Liver (tissue), 9 donors: ENCODE results near the gene DUS1L. TPM values are rescaled to one million over a fixed set of nuclear protein-coding genes. Genes with fewer than 3 reads are reported as not detected.
"Not testable (repeated sequence)": the region's sequence is repeated elsewhere in the genome, so short reads cannot be mapped to it uniquely, and the experiment has no call there.

Source experiments
- DNase-seq: peaks from one replicate; pipeline ENCODE4 v3.0.0-alpha.2; 2017; ENCODE audit warnings: low spot score
- H3K27ac ChIP-seq, 2 donors: one replicate each; pipeline ENCODE4 v1.7.0; 2013; ENCODE audit warnings: inconsistent platforms in 2 of 2, low read length in 2 of 2, control low read depth in 1 of 2, low read depth in 1 of 2, mild to moderate bottlenecking in 1 of 2
- H3K27me3 ChIP-seq, 4 donors: one replicate each; pipeline versions ENCODE4 v1.6.1 to v1.7.0; 2013; ENCODE audit warnings: low read length in 3 of 4, inconsistent platforms in 1 of 4, mild to moderate bottlenecking in 1 of 4, moderate library complexity in 1 of 4; ENCODE audit not compliant: control insufficient read depth in 4 of 4, insufficient read depth in 4 of 4
- H3K36me3 ChIP-seq, 4 donors: one replicate each; pipeline versions ENCODE4 v1.6.1 to v1.7.0; 2013; ENCODE audit warnings: low read length in 3 of 4, mild to moderate bottlenecking in 3 of 4, low read depth in 1 of 4, moderate library complexity in 1 of 4; ENCODE audit not compliant: control insufficient read depth in 4 of 4, insufficient read depth in 3 of 4
- H3K4me1 ChIP-seq, 4 donors: one replicate each; pipeline versions ENCODE4 v1.6.1 to v1.7.0; 2013; ENCODE audit warnings: low read length in 3 of 4, mild to moderate bottlenecking in 3 of 4, moderate library complexity in 1 of 4; ENCODE audit not compliant: control insufficient read depth in 4 of 4, insufficient read depth in 4 of 4
- H3K4me3 ChIP-seq, 3 donors: one replicate each; pipeline versions ENCODE4 v1.6.1 to v1.7.0; 2013; ENCODE audit warnings: low read length in 3 of 3, control low read depth in 1 of 3, low read depth in 1 of 3, mild to moderate bottlenecking in 1 of 3
- H3K9ac ChIP-seq, 2 donors: one replicate each; pipeline ENCODE4 v1.7.0; 2013; ENCODE audit warnings: low read length in 2 of 2, mild to moderate bottlenecking in 2 of 2, moderate library complexity in 2 of 2, control low read depth in 1 of 2, low read depth in 1 of 2
- H3K9me3 ChIP-seq, 4 donors: one replicate each; pipeline versions ENCODE4 v1.6.1 to v1.7.0; 2013; ENCODE audit warnings: low read length in 3 of 4; ENCODE audit not compliant: control insufficient read depth in 4 of 4
- ATF3 ChIP-seq: IDR thresholded peaks from 2 replicates; pipeline ENCODE4 v1.6.1; 2016; ENCODE audit warnings: antibody characterized with exemption
- CTCF ChIP-seq: fragments of 150-350 bp; IDR thresholded peaks from 2 replicates; pipeline ENCODE4 v1.5.1; 2017; ENCODE audit warnings: improper control_type of control experiment, low read depth, low read length; ENCODE audit not compliant: missing input control
- EGR1 ChIP-seq, 2 donors: IDR thresholded peaks; 2 replicates each; pipeline ENCODE4 v1.6.1; 2016 to 2018; ENCODE audit warnings: antibody characterized with exemption in 2 of 2, low read depth in 2 of 2
- FOXA1 ChIP-seq: IDR thresholded peaks from 2 replicates; pipeline ENCODE4 v1.6.1; 2016; ENCODE audit warnings: antibody characterized with exemption
- FOXA2 ChIP-seq: IDR thresholded peaks from 2 replicates; pipeline ENCODE4 v1.6.1; 2016; ENCODE audit warnings: antibody characterized with exemption
- GABPA ChIP-seq, 2 donors: IDR thresholded peaks in 1 of 2; conservative IDR thresholded peaks in 1 of 2; 2 replicates each; pipeline ENCODE4 v1.6.1; 2016; ENCODE audit warnings: antibody characterized with exemption in 2 of 2, mild to moderate bottlenecking in 1 of 2, moderate library complexity in 1 of 2
- HNF4A ChIP-seq, 2 donors: conservative IDR thresholded peaks; 2 replicates each; pipeline ENCODE4 v1.6.1; 2016; ENCODE audit warnings: antibody characterized with exemption in 2 of 2, mild to moderate bottlenecking in 2 of 2
- HNF4G ChIP-seq: IDR thresholded peaks from 2 replicates; pipeline ENCODE4 v1.6.1; 2016; ENCODE audit warnings: antibody characterized with exemption
- JUND ChIP-seq, 2 donors: IDR thresholded peaks; 2 replicates each; pipeline ENCODE4 v1.6.1; 2016; ENCODE audit warnings: antibody characterized with exemption in 2 of 2
- MAX ChIP-seq: IDR thresholded peaks from 2 replicates; pipeline ENCODE4 v1.6.1; 2016; ENCODE audit warnings: antibody characterized with exemption
- NR2F2 ChIP-seq: IDR thresholded peaks from 2 replicates; pipeline ENCODE4 v1.6.1; 2016; ENCODE audit warnings: antibody characterized with exemption
- RAD21 ChIP-seq, 2 donors: IDR thresholded peaks; 2 replicates each; pipeline ENCODE4 v1.6.1; 2016; ENCODE audit warnings: antibody characterized with exemption in 2 of 2, mild to moderate bottlenecking in 2 of 2
- REST ChIP-seq: IDR thresholded peaks from 2 replicates; pipeline ENCODE4 v1.6.1; 2016; ENCODE audit warnings: antibody characterized with exemption, mild to moderate bottlenecking
- RXRA ChIP-seq, 2 donors: IDR thresholded peaks; 2 replicates each; pipeline ENCODE4 v1.6.1; 2017 to 2018; ENCODE audit warnings: antibody characterized with exemption in 2 of 2, mild to moderate bottlenecking in 1 of 2
- SP1 ChIP-seq: IDR thresholded peaks from 2 replicates; pipeline ENCODE4 v1.6.1; 2018; ENCODE audit warnings: antibody characterized with exemption, mild to moderate bottlenecking
- TAF1 ChIP-seq: conservative IDR thresholded peaks from 2 replicates; pipeline ENCODE4 v1.6.1; 2016; ENCODE audit warnings: antibody characterized with exemption, mild to moderate bottlenecking
- YY1 ChIP-seq: IDR thresholded peaks from 2 replicates; pipeline ENCODE4 v1.6.1; 2016; ENCODE audit warnings: antibody characterized with exemption, mild to moderate bottlenecking
- ZBTB33 ChIP-seq: IDR thresholded peaks from 2 replicates; pipeline ENCODE4 v1.6.1; 2016; ENCODE audit warnings: antibody characterized with exemption
- WGBS: extraction: QIAGEN DNeasy Blood & Tissue Kit; methylation state at CpG from one replicate; pipeline ENCODE4 v1.1.7; 2013; 5-methylcytosine and 5-hydroxymethylcytosine counted together
- polyA plus RNA-seq, 2 donors: library from polyadenylated mRNA; stranded (reverse) in 1 of 2; unstranded in 1 of 2; fragments of 200-250 nt in 1 of 2; fragments of >200 nt in 1 of 2; fragmentation: Nextera tagmentation in 1 of 2; extraction: Ambion mirVana in 1 of 2; gene quantifications; one replicate each; pipeline versions ENCODE4 v1.2.1 to v1.2.3, GENCODE V29; 2013 to 2015
- total RNA-seq, 2 donors: library from RNA; depleted of rRNA; stranded (reverse); fragments of >200 nt; gene quantifications; one replicate each; pipeline ENCODE4 v1.2.3, GENCODE V29; 2014
- donor health status: healthy.
- donor health status: healthy.
- donor health status: healthy.
- donor health status: healthy.
- donor health status: healthy.

Gene DUS1L
- total and polyA plus RNA-seq, 4 donors = 40.6 to 74.7 (median 53.3) TPM

GRCh38 chr17:82041144-82041814 lies 24.3 kb downstream of the DUS1L start:
- no peak overlapping the region for H3K4me3 ChIP-seq
- no peaks in the 10 kb centered on the region for H3K36me3 ChIP-seq
- H3K4me1 ChIP-seq = peaks cover 10 to 48% (median 27%) of the 10 kb centered on the region in 4 donors
- H3K27ac ChIP-seq = peak overlapping the region; percentile 12 to 49
- DNase-seq = no peak
- 90% methylated on average over 17 of the region's 17 CpGs for WGBS
- H3K9ac ChIP-seq = peak overlapping the region in 1 of 2 donors; percentile 57
- no peaks in the 10 kb centered on the region for H3K9me3 ChIP-seq
- no peaks in the 10 kb centered on the region for H3K27me3 ChIP-seq
- TF ChIP-seq HNF4A (conservative IDR thresholded peaks at IDR 0.05) (no peak), YY1 (no peak), JUND (IDR thresholded peaks at IDR 0.05) (no peak)

- Histone ChIP-seq H3K9me3 (no peaks in the 10 kb centered on the region), H3K36me3 (peaks cover 0 to 5% (median 1%) of the 10 kb centered on the region in 4 donors), H3K9ac (no peak overlapping the region), H3K4me3 (no peak overlapping the region), H3K27ac (peak overlapping the region; percentile 78 to 84), H3K4me1 (peaks cover 16 to 56% (median 37%) of the 10 kb centered on the region in 4 donors), H3K27me3 (no peaks in the 10 kb centered on the region)
- no peak for DNase-seq
- WGBS = 43% methylated on average over 8 of the region's 8 CpGs
- TF ChIP-seq HNF4G (peak; percentile 85), TAF1 (no peak), GABPA (IDR thresholded peaks at IDR 0.05 in 1 of 2, conservative IDR thresholded peaks at IDR 0.05 in 1 of 2) (peak in 1 of 2 donors; percentile 66), NR2F2 (no peak), HNF4A (conservative IDR thresholded peaks at IDR 0.05) (peak; percentile 95), REST (peak; percentile 78), RAD21 (IDR thresholded peaks at IDR 0.05) (peak; percentile 1 to 22), MAX (peak; percentile 90), FOXA2 (peak; percentile 57), SP1 (peak; percentile 96), EGR1 (IDR thresholded peaks at IDR 0.05; ENCODE audit: low read depth in 2 of 2) (peak in 1 of 2 donors; percentile 94), YY1 (peak; percentile 82), CTCF (no peak), ATF3 (peak; percentile 72), FOXA1 (peak; percentile 85), JUND (IDR thresholded peaks at IDR 0.05) (peak; percentile 96 to 99), RXRA (IDR thresholded peaks at IDR 0.05) (peak; percentile 95 to 98), ZBTB33 (peak; percentile 82)
Measured at GRCh38 chr17:82039695-82040299, 25.8 kb downstream of the DUS1L start.

DNA sequence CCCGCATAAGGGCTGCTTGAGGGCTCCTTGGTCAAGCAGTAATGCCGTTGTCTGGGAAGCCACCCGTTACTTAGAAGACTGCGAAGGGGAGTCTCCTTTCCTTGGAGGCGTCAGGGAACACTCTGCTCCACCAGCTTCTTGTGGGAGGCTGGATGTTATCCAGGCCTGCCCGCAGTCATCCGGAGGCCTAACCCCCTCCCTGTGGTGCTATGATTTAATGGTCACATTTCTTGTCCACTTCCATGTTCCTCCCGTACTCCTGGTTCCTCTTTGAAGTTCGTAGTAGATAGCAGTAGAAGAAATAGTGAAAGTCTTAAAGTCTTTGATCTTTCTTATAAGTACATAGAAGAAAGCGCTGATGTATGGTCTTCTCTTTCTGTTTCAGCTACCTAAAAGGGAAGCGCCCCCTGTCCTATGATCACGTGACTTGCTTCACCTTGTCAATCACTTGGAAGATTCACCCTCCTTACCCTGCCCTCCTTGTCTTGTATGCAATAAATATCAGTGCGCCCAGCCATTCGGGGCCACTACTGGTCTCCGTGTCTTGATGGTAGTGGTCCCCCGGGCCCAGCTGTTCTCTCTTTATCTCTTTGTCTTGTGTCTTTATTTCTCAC lies 26.7 kb downstream of the DUS1L start:
- not testable (repeated sequence) for H3K9me3 ChIP-seq, H3K9ac ChIP-seq, DNase-seq, H3K4me3 ChIP-seq, H3K27me3 ChIP-seq, H3K36me3 ChIP-seq
- peak overlapping the region; percentile 78 to 84 for H3K27ac ChIP-seq
- 88% methylated on average over 16 of the region's 16 CpGs for WGBS
- H3K4me1 ChIP-seq = peaks cover 16 to 58% (median 37%) of the 10 kb centered on the region in 4 donors
